NCI-H446 (cell line): ENCODE results near the gene GPD1L.
"Not testable (repeated sequence)": the region's sequence is repeated elsewhere in the genome, so short reads cannot be mapped to it uniquely, and the experiment has no call there.

ENCODE experiments used
- DNase-seq, 2 experiments: peaks; one replicate each; lab custom pipeline; 2025; lab: John Stamatoyannopoulos, UW

Gene GPD1L

GRCh38 chr3:32106132-32106928 lies at the start of gene GPD1L:
Gene GPD1L (plus strand): TSS chr3:32106620. CDS start chr3:32106712, 92 bp downstream.
- DNase-seq = peak; percentile 73 to 93

DNA sequence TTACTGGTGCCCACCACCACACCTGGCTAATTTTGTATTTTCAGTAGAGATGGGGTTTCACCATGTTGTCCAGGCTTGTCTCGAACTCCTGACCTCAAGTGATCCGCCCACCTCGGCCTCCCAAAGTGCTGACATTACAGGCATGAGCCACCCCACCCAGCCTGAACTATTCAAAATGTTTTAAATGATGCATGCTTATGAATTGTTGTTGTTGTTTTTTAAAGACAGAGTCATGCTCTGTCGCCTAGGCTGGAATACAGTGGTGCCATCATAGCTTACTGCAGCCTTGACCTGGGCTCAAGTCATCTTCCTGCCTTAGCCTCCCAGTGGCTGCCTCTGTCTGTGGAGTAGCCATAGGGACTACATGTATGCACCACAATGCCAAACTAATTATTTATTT lies 48.0 kb upstream of the GPD1L start:
- DNase-seq = not testable (repeated sequence)

GRCh38 chr3:32062950-32063582 lies 43.4 kb upstream of the GPD1L start:
- DNase-seq = no peak

GRCh38 chr3:32066686-32067085 lies 39.7 kb upstream of the GPD1L start:
- DNase-seq = no peak

GRCh38 chr3:32074194-32074593 lies 32.2 kb upstream of the GPD1L start:
- DNase-seq = not testable (repeated sequence)

DNA sequence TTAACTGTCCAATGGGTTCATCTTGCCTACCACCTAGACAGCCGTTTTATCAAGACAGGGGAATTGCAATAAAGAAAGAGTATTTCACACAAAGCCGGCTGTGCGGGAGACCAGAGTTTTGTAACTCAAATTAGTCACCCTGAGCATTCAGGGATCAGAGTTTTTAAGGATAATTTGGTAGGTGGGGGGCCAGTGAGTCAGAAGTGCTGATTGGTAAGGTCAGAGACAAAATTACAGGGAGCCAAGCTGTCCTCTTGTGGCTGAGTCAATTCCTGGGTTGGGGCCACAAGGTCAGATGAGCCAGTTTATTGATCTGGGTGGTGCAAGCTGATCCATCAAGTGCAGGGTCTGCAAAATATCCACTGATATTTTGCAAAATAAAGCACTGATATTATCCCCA lies 29.9 kb upstream of the GPD1L start:
- no peak for DNase-seq

GRCh38 chr3:32077260-32078084 lies 28.9 kb upstream of the GPD1L start:
- DNase-seq = no peak

- DNase-seq = no peak
Measured at GRCh38 chr3:32078085-32078634, 28.3 kb upstream of the GPD1L start.

- no peak for DNase-seq
Measured at GRCh38 chr3:32078864-32079263, 27.6 kb upstream of the GPD1L start.

GRCh38 chr3:32082721-32083120 lies 23.7 kb upstream of the GPD1L start:
- DNase-seq = peak in 1 of 2 experiments; percentile 21

GRCh38 chr3:32083702-32084270 lies 22.6 kb upstream of the GPD1L start:
- DNase-seq = no peak

DNA sequence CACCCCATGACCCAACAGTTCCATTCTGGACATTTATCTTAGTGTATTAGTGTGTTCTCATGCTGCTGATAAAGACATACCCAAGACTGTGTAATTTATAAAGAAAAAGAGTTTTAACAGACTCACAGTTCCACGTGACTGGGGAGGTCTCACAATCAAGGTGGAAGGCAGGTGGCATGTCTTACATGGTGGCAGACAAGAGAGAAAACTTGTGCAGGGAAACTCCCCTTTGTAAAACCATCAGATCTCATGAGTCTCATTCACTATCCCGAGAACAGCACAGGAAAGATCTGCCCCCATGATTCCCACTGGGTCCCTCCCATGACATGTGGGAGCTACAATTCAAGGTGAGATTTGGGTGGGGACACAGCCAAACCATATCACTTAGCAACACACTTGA lies 21.6 kb upstream of the GPD1L start:
- DNase-seq = no peak

- DNase-seq = no peak
Measured at GRCh38 chr3:32086464-32086863, 20.0 kb upstream of the GPD1L start.

DNA sequence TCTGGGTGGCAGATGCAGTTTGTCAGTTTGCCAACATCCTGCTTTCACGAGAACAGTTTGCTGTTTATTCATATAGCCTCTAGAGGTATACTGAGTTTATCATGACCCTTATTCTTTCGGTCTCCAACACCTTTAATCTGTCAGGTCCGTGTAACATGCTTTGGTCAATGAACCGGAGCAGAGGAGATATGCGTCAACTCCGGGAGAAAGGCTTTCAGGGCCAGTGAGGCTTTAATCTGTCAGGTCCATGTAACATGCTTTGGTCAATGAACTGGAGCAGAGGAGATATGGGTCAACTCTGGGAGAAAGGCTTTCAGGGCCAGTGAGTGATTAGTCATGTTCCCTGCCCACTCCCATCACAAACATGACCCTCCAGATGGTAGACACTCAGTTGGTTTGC lies 16.9 kb upstream of the GPD1L start:
- no peak for DNase-seq

- no peak for DNase-seq
Measured at GRCh38 chr3:32093204-32093603, 13.2 kb upstream of the GPD1L start.

DNA sequence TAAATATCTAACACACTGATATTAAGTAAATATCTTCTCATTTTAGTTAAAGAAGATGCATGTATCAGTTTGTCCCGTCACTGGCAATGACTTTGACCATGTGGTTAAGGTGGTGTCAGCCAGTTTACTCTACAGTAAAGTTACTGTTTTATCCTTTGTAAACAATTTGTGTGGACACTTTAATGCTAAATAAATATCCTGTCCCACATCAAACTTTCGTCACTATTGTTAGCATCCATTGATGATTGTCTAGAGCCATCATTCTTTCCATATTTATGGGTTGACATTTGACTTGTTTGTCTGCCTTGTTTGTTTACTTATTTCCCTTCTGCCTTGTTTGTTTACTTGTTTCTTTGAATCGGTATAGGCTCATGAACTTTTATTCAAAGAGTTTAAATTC lies 11.0 kb upstream of the GPD1L start:
- no peak for DNase-seq

DNA sequence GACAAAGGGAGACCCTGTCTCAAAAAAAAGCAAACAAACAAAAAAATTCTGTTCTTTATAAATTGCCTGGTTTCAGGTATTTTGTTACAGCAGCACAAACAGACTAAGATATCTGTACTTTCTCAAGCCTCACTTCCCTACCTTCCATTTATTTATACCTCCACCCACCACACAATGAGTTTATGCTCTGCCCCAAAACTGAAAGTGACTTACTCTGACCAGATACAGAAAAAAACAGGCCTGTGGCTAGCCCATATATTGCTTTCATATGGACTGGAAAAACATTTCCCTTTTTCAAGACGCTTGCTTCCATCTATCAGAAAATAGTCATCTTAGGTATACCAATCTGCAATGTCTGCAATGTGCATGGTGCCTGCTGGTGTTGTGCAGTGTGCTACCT lies 8.7 kb upstream of the GPD1L start:
- no peak for DNase-seq

- no peak for DNase-seq
Measured at GRCh38 chr3:32098528-32098927, 7.9 kb upstream of the GPD1L start.

DNA sequence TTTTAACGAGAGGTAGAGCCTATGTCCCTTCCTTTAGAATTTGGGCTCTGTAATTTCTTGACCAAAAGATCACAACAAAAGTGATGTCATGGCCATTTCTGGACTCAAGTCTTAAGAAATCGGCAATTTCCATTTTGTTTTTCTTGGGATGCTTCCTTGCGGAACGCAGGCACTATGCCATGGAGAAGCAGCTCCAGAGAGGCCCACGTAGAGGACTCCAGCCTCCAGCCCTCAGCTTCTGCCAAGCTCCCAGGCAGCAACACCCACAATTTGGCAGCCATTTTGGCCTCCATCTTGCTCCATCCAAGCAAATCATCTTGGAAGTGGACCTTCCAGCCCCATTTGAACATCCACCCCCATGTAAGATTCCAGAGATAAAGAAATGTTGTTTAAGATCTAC lies 6.0 kb upstream of the GPD1L start:
- DNase-seq = no peak

- no peak for DNase-seq
Measured at GRCh38 chr3:32102289-32102688, 4.1 kb upstream of the GPD1L start.

- DNase-seq = no peak
Measured at GRCh38 chr3:32104492-32104891, 1.9 kb upstream of the GPD1L start.
